Epithelial cell of esophagus (primary cell): ENCODE measurements around the gene CYTH4.

ENCODE experiments used
- DNase-seq: peaks from one replicate; pipeline ENCODE4 v3.0.0; 2010; ENCODE audit warnings: low read depth
- H3K4me3 ChIP-seq: 2 replicates; pipeline ENCODE4 v1.5.1; 2011; ENCODE audit warnings: mild to moderate bottlenecking, low read length, control low read depth
- CTCF ChIP-seq: IDR thresholded peaks from 2 replicates; pipeline ENCODE4 v1.5.1; 2011; ENCODE audit warnings: low read depth, mild to moderate bottlenecking, low read length, control low read depth, inconsistent platforms; ENCODE audit not compliant: insufficient read depth; ENCODE audit errors: missing control alignments

Gene CYTH4

GRCh38 chr22:37358917-37359316 lies 76.6 kb downstream of the CYTH4 start:
- TF ChIP-seq CTCF = no peak
- H3K4me3 ChIP-seq = no peak overlapping the region
- peak; percentile 28 for DNase-seq

GRCh38 chr22:37362621-37363020 lies 80.3 kb downstream of the CYTH4 start:
- no peak for DNase-seq
- TF ChIP-seq CTCF = no peak
- H3K4me3 ChIP-seq = no peak overlapping the region

GRCh38 chr22:37363261-37363992 lies 81.1 kb downstream of the CYTH4 start:
- no peak overlapping the region for H3K4me3 ChIP-seq
- TF ChIP-seq CTCF = no peak
- peak; percentile 23 for DNase-seq
